ENCODE data around the gene KCNK7. TPM values are rescaled to one million over a fixed set of nuclear protein-coding genes. Genes with fewer than 3 reads are reported as not detected.

The KCNK7 gene
- total RNA-seq, 1 experiment from 2014 or later, result 1.8 TPM

- Histone ChIP-seq H4K8ac (replicated peaks; ENCODE audit: insufficient read length, low read depth, low read length) (no peak overlapping the region), H4K5ac (ENCODE audit: insufficient read length, low read depth, low read length) (no peak overlapping the region), H3K18ac (ENCODE audit: insufficient read length, low read depth, low read length) (no peak overlapping the region), H3K9me3 (ENCODE audit: control insufficient read depth, low read depth, low read length) (no peaks in the 10 kb centered on the region), H3K4ac (ENCODE audit: low read depth, low read length) (no peak overlapping the region), H2BK5ac (ENCODE audit: insufficient read length, low read length) (no peak overlapping the region), H3K79me2 (ENCODE audit: insufficient read depth, low read length) (no peaks in the 10 kb centered on the region), H3K23ac (ENCODE audit: insufficient read length, low read depth, low read length) (no peak overlapping the region), H3K56ac (ENCODE audit: insufficient read length, low read depth, low read length) (no peak overlapping the region), H2BK120ac (ENCODE audit: low read depth, low read length, poor library complexity, severe bottlenecking) (no peak overlapping the region), H2BK15ac (ENCODE audit: low read depth, low read length) (no peak overlapping the region; the same call in 1 of the 2 replicates), H2BK12ac (ENCODE audit: insufficient read length, low read depth, low read length) (no peak overlapping the region), H3K27me3 (ENCODE audit: insufficient read depth, low read length) (peaks cover 8% of the 10 kb centered on the region; the same call in 1 of the 2 replicates), H3K4me1 (ENCODE audit: insufficient read depth, low read length) (no peaks in the 10 kb centered on the region), H3K27ac (ENCODE audit: insufficient read length, low read depth, low read length) (no peak overlapping the region), H3T11ph (ENCODE audit: low read length) (no peak overlapping the region), H3K23me2 (ENCODE audit: insufficient read length, low read depth, low read length, poor library complexity, severe bottlenecking) (peaks cover 8% of the 10 kb centered on the region), H2AFZ (ENCODE audit: low read length) (no peak overlapping the region), H4K91ac (ENCODE audit: insufficient read length, low read depth, low read length) (no peak overlapping the region), H4K20me1 (ENCODE audit: control insufficient read depth, insufficient read depth, insufficient read length) (no peaks in the 10 kb centered on the region), H3K9ac (ENCODE audit: extremely low read depth, insufficient read length, low read length) (no peak overlapping the region), H2BK20ac (ENCODE audit: low read depth, low read length, poor library complexity, severe bottlenecking) (no peak overlapping the region), H3K4me2 (ENCODE audit: insufficient read depth, insufficient read length, low read length) (peak overlapping the region; percentile 15), H3K79me1 (ENCODE audit: insufficient read depth, low read depth, low read length, poor library complexity, severe bottlenecking) (no peaks in the 10 kb centered on the region), H3K14ac (ENCODE audit: insufficient read depth, low read length) (peak overlapping the region; percentile 41; the same call in 1 of the 2 replicates), H2AK5ac (ENCODE audit: insufficient read length, low read length) (no peak overlapping the region)
- peaks cover 25 to 43% of the 10 kb centered on the region in 2 experiments for H3K4me1 Mint-ChIP-seq
- H3K36me3 Mint-ChIP-seq (ENCODE audit: insufficient read depth in 1 of 3, low read depth in 3 of 3), result peaks cover 3 to 7% (median 4%) of the 10 kb centered on the region in 3 experiments; a peak in 4 of 7 replicates
- TF ChIP-seq CTCF (conservative IDR thresholded peaks at IDR 0.05), result no peak
- no peak for DNase-seq
- no peaks in the 10 kb centered on the region for H3K9me3 Mint-ChIP-seq
- WGBS (ENCODE audit: extremely low coverage, insufficient read length, low lambda C conversion rate), result no CpG with 5 or more reads among the region's 26 CpGs
- H3K27me3 Mint-ChIP-seq (ENCODE audit: low read depth), result peaks cover 31% of the 10 kb centered on the region
- peak overlapping the region; percentile 60 to 73 for H3K4me3 Mint-ChIP-seq
- H3K27ac Mint-ChIP-seq, result no peak overlapping the region
These were observed 19.3 kb downstream of the KCNK7 start for GRCh38 chr11:65576232-65576866.
